KMS-11 (cell line): ENCODE data around the gene PPM1D.

ENCODE experiments used
- H2AFZ ChIP-seq: fragments of 200-600 bp; sonication (generic); 2 replicates; pipeline ENCODE4 v1.6.1; 2016; ENCODE audit warnings: antibody characterized with exemption, mixed run types, low read depth
- H3K27ac ChIP-seq: fragments of 200-600 bp; sonication (generic); 2 replicates; pipeline ENCODE4 v1.6.1; 2016; ENCODE audit warnings: mild to moderate bottlenecking, mixed run types
- H3K27me3 ChIP-seq: fragments of 200-600 bp; sonication (generic); 2 replicates; pipeline ENCODE4 v1.6.1; 2017; ENCODE audit warnings: mild to moderate bottlenecking, low read depth, mixed run types, moderate library complexity; ENCODE audit not compliant: insufficient read depth
- H3K36me3 ChIP-seq: fragments of 200-600 bp; sonication (generic); 2 replicates; pipeline ENCODE4 v1.6.1; 2017; ENCODE audit warnings: mild to moderate bottlenecking, mixed run types; ENCODE audit not compliant: insufficient read depth
- H3K4me1 ChIP-seq: fragments of 200-600 bp; sonication (generic); 2 replicates; pipeline ENCODE4 v1.6.1; 2016; ENCODE audit warnings: mild to moderate bottlenecking, low read depth, mixed run types; ENCODE audit not compliant: poor library complexity, severe bottlenecking
- H3K4me2 ChIP-seq: fragments of 200-600 bp; sonication (generic); 2 replicates; pipeline ENCODE4 v1.7.0; 2016; ENCODE audit warnings: mild to moderate bottlenecking, mixed run types
- H3K4me3 ChIP-seq: fragments of 200-600 bp; sonication (generic); IDR thresholded peaks from 2 replicates; pipeline ENCODE4 v1.6.1; 2017; ENCODE audit warnings: low read depth, low read length, mixed read lengths; ENCODE audit not compliant: insufficient read depth
- H3K79me2 ChIP-seq: fragments of 200-600 bp; sonication (generic); 2 replicates; pipeline ENCODE4 v1.6.1; 2016; ENCODE audit warnings: low read depth, mixed run types; ENCODE audit not compliant: insufficient read depth
- H3K9ac ChIP-seq: fragments of 200-600 bp; sonication (generic); 2 replicates; pipeline ENCODE4 v1.6.1; 2016; ENCODE audit warnings: mild to moderate bottlenecking, mixed run types
- H4K20me1 ChIP-seq: fragments of 200-600 bp; sonication (generic); 2 replicates; pipeline ENCODE4 v1.6.1; 2016; ENCODE audit warnings: mild to moderate bottlenecking, mixed run types; ENCODE audit not compliant: insufficient read depth
- TF ChIP-seq, protein P1 (sequence below): fragments of 200-600 bp; sonication (generic); conservative IDR thresholded peaks from 2 replicates; pipeline ENCODE4 v1.6.1; 2017; ENCODE audit warnings: low read depth, mild to moderate bottlenecking, antibody characterized with exemption, low read length, moderate library complexity, mixed read lengths

Gene PPM1D

DNA sequence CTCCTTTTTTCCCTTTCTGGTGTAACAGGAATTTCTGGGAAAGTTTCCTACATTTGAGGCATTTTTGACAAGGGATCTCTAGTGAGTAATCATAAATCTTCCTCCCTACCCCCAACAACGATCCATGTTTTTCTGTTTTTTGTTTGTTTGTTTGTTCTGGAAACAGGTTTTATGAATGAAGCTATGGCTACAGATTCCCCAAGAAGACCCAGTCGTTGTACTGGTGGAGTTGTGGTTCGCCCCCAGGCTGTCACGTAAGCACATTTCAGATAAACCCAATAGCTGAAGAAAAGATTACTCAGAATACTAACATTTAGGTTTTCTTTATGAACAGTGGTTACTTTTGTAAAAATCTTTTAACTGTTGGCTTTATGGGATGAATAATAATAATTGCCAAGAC, 79.3 kb downstream of the PPM1D start:
- no peak overlapping the region for H3K4me2 ChIP-seq
- H3K4me1 ChIP-seq = peaks cover 15% of the 10 kb centered on the region
- H3K79me2 ChIP-seq = no peaks in the 10 kb centered on the region
- H3K9ac ChIP-seq = no peak overlapping the region
- H3K27me3 ChIP-seq = no peaks in the 10 kb centered on the region
- TF ChIP-seq, protein P1, sequence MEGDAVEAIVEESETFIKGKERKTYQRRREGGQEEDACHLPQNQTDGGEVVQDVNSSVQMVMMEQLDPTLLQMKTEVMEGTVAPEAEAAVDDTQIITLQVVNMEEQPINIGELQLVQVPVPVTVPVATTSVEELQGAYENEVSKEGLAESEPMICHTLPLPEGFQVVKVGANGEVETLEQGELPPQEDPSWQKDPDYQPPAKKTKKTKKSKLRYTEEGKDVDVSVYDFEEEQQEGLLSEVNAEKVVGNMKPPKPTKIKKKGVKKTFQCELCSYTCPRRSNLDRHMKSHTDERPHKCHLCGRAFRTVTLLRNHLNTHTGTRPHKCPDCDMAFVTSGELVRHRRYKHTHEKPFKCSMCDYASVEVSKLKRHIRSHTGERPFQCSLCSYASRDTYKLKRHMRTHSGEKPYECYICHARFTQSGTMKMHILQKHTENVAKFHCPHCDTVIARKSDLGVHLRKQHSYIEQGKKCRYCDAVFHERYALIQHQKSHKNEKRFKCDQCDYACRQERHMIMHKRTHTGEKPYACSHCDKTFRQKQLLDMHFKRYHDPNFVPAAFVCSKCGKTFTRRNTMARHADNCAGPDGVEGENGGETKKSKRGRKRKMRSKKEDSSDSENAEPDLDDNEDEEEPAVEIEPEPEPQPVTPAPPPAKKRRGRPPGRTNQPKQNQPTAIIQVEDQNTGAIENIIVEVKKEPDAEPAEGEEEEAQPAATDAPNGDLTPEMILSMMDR = no peak
- no peaks in the 10 kb centered on the region for H3K36me3 ChIP-seq
- H4K20me1 ChIP-seq = no peaks in the 10 kb centered on the region
- H2AFZ ChIP-seq = no peak overlapping the region
- no peak overlapping the region for H3K4me3 ChIP-seq
- H3K27ac ChIP-seq = no peak overlapping the region

DNA sequence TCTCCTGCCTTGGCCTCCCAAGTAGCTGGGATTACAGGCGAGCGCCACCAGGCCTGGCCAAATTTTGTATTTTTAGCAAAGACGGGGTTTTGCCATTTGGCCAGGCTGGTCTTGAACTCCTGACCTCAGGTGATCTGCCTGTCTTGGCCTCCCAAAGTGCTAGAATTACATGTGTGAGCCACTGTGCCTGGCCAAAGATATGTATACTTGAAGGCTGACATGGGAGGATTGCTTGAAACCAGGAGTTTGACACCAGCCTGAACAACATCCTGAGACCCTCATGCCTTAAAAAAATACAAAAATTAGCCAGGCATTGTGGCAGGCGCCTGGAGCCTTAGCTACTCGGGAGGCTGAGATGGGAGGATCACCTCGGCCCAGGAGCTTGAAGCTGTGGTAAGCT, 80.8 kb downstream of the PPM1D start:
- H2AFZ ChIP-seq = no peak overlapping the region
- no peak overlapping the region for H3K4me3 ChIP-seq
- peaks cover 15% of the 10 kb centered on the region for H3K4me1 ChIP-seq
- H4K20me1 ChIP-seq = no peaks in the 10 kb centered on the region
- no peak overlapping the region for H3K9ac ChIP-seq
- H3K36me3 ChIP-seq = no peaks in the 10 kb centered on the region
- H3K27me3 ChIP-seq = no peaks in the 10 kb centered on the region
- TF ChIP-seq, protein P1 = no peak
- no peak overlapping the region for H3K4me2 ChIP-seq
- H3K79me2 ChIP-seq = no peaks in the 10 kb centered on the region
- H3K27ac ChIP-seq = no peak overlapping the region

DNA sequence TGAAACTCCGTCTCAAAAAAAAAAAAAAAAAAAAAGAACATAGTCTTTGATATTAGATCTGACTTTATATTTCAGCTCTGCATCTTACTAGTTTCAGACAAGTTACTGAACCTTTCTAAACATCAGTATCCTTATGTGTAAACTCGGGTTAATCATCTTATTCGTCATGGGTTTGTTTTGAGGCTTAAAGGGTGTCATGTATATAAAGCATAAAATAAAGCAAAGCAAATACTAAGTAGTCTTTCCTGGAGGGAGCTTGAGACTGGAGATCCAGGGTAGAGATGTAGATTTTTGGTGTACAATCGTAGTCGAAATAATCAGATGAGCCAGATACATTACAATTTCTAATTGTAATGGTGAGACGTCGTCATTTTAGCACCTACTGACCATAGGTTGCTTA, 85.4 kb downstream of the PPM1D start:
- no peaks in the 10 kb centered on the region for H3K27me3 ChIP-seq
- no peaks in the 10 kb centered on the region for H4K20me1 ChIP-seq
- no peak overlapping the region for H2AFZ ChIP-seq
- H3K9ac ChIP-seq = no peak overlapping the region
- no peaks in the 10 kb centered on the region for H3K4me1 ChIP-seq
- TF ChIP-seq, protein P1 = no peak
- H3K27ac ChIP-seq = no peak overlapping the region
- H3K4me3 ChIP-seq = no peak overlapping the region
- H3K36me3 ChIP-seq = no peaks in the 10 kb centered on the region
- no peaks in the 10 kb centered on the region for H3K79me2 ChIP-seq
- H3K4me2 ChIP-seq = no peak overlapping the region

DNA sequence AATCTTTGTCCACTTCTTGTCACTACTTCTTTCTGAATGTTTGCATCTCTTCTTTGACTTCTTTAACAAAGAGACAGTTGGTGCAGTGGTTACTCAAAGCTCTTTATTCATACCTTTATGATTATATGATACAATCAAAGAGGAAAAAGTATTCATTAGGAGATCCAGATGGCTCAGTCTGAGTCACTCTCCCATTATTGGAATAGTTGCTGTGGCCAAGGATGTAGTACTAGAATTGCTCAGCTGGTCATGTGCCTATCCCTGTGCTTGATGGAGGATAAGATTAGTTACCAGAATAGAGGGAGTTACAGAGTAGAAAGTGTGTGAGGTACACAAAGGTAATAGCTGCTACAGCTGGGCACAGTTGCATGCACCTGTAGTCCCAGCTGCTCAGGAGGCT, 96.0 kb downstream of the PPM1D start:
- H2AFZ ChIP-seq = no peak overlapping the region
- H3K4me2 ChIP-seq = no peak overlapping the region
- H3K4me3 ChIP-seq = no peak overlapping the region
- TF ChIP-seq, protein P1 = no peak
- peaks cover 25% of the 10 kb centered on the region for H3K4me1 ChIP-seq
- no peak overlapping the region for H3K27ac ChIP-seq
- H3K36me3 ChIP-seq = no peaks in the 10 kb centered on the region
- no peaks in the 10 kb centered on the region for H3K79me2 ChIP-seq
- no peak overlapping the region for H3K9ac ChIP-seq
- no peaks in the 10 kb centered on the region for H4K20me1 ChIP-seq
- H3K27me3 ChIP-seq = no peaks in the 10 kb centered on the region

DNA sequence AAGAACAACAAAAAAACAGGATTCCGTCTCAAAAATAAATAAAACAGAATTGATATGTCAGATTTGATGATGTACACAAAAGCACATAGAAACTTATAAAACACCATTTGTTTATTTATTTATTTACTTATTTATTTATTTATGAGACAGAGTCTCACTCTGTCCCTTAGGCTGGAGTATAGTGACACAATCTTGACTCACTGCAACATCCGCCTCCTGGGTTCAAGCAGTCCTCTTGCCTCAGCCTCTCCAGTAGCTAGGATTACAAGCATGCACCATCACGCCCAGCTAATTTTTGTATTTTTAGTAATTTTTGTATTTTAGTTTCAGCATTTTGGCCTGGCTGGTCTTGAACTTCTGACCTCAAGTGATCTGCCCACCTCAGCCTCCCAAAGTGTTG, 99.1 kb downstream of the PPM1D start:
- H2AFZ ChIP-seq = no peak overlapping the region
- H3K4me2 ChIP-seq = no peak overlapping the region
- no peak overlapping the region for H3K9ac ChIP-seq
- H4K20me1 ChIP-seq = no peaks in the 10 kb centered on the region
- H3K27me3 ChIP-seq = no peaks in the 10 kb centered on the region
- TF ChIP-seq, protein P1 = no peak
- no peaks in the 10 kb centered on the region for H3K79me2 ChIP-seq
- no peak overlapping the region for H3K27ac ChIP-seq
- H3K4me1 ChIP-seq = peaks cover 20% of the 10 kb centered on the region
- no peak overlapping the region for H3K4me3 ChIP-seq
- no peaks in the 10 kb centered on the region for H3K36me3 ChIP-seq
